Measurements from ENCODE around the gene COG2.

GRCh38 chr1:230708631-230709580 lies 66.6 kb downstream of the COG2 start:
- TF ChIP-seq CTCF (IDR thresholded peaks at IDR 0.05 in 8 of 11, conservative IDR thresholded peaks at IDR 0.05 in 3 of 11) (no peak), POLR2A (IDR thresholded peaks at IDR 0.05) (no peak)

Measured in spleen (tissue), 7 donors.